B cell (primary cell): ENCODE measurements around the gene PTX3. TPM values are rescaled to one million over a fixed set of nuclear protein-coding genes. Genes with fewer than 3 reads are reported as not detected.

Experiments used
- ATAC-seq: fragments of 200-7000 bp; cut with Tn5 transposase; one replicate; pipeline ENCODE4 v1.10.0; 2021; ENCODE audit warnings: low read depth, mild to moderate bottlenecking, moderate number of reproducible peaks, moderate library complexity
- CTCF ChIA-PET: fragments of 350-600 bp; sonication (Branson Sonifier 250); formaldehyde crosslinking; loops from one replicate; lab custom pipeline; 2021; ENCODE audit warnings: antibody characterized with exemption, inconsistent platforms; lab: Charles Lee
- POLR2A ChIA-PET: fragments of 350-600 bp; sonication (Branson Sonifier 250); formaldehyde crosslinking; loops from one replicate; lab custom pipeline; 2021; ENCODE audit warnings: antibody characterized with exemption; lab: Charles Lee
- DNase-seq: peaks from one replicate; pipeline ENCODE4 v3.0.0; 2013
- H2AFZ ChIP-seq: 2 replicates; pipeline ENCODE4 v1.6.1; 2012; ENCODE audit warnings: mild to moderate bottlenecking, low read depth, low read length; ENCODE audit not compliant: insufficient read depth, poor library complexity, severe bottlenecking
- H3K27ac ChIP-seq, 2 donors: 1 replicate in 1 of 2; 2 replicates in 1 of 2; pipeline ENCODE4 v1.5.1; 2012 to 2013; ENCODE audit warnings: low read length in 2 of 2, mild to moderate bottlenecking in 2 of 2, moderate library complexity in 1 of 2
- H3K27me3 ChIP-seq, 4 experiments: fragments of 200-600 bp in 1 of 4; sonication (generic) in 1 of 4; replicated peaks in 1 of 4; 1 replicate in 2 of 4; 2 replicates in 2 of 4; pipeline versions ENCODE4 v1.6.1 to v1.7.0; 2013 to 2016; ENCODE audit warnings: low read length in 3 of 4, mild to moderate bottlenecking in 2 of 4, mixed read lengths in 1 of 4, moderate library complexity in 1 of 4; ENCODE audit not compliant: insufficient read depth in 4 of 4, control insufficient read depth in 3 of 4; ENCODE audit errors: control extremely low read depth in 1 of 4
- H3K36me3 ChIP-seq, 2 experiments: replicated peaks in 1 of 2; 1 replicate in 1 of 2; 2 replicates in 1 of 2; pipeline versions ENCODE4 v1.6.1 to v1.7.1; 2013; ENCODE audit warnings: low read length in 1 of 2; ENCODE audit not compliant: insufficient read depth in 2 of 2, control insufficient read depth in 1 of 2; ENCODE audit errors: control extremely low read depth in 1 of 2, extremely low read depth in 1 of 2
- H3K4me1 ChIP-seq, 2 donors: fragments of 200-600 bp in 1 of 2; sonication (generic) in 1 of 2; 1 replicate in 1 of 2; 2 replicates in 1 of 2; pipeline versions ENCODE4 v1.5.1 to v1.6.1; 2013 to 2017; ENCODE audit warnings: low read length in 2 of 2; ENCODE audit not compliant: control insufficient read depth in 2 of 2, insufficient read depth in 2 of 2
- H3K4me2 ChIP-seq: replicated peaks from 2 replicates; pipeline ENCODE3; 2012; ENCODE audit warnings: mild to moderate bottlenecking, low read depth, low read length; ENCODE audit not compliant: poor library complexity, severe bottlenecking
- H3K4me3 ChIP-seq, 5 experiments: fragments of 200-600 bp in 1 of 5; sonication (generic) in 1 of 5; 1 replicate in 3 of 5; 2 replicates in 2 of 5; pipeline versions ENCODE4 v1.5.1 to v1.7.0; 2011 to 2016; ENCODE audit warnings: low read length in 4 of 5, mild to moderate bottlenecking in 4 of 5, low read depth in 2 of 5, control low read depth in 1 of 5, moderate library complexity in 1 of 5; ENCODE audit not compliant: insufficient read depth in 1 of 5; ENCODE audit errors: control extremely low read depth in 1 of 5, extremely low read depth in 1 of 5
- H3K79me2 ChIP-seq: fragments of 200-600 bp; sonication (generic); one replicate; pipeline ENCODE4 v1.6.0; 2016; ENCODE audit warnings: low read length; ENCODE audit not compliant: control insufficient read depth, insufficient read depth
- H3K9ac ChIP-seq: fragments of 200-600 bp; sonication (generic); 2 replicates; pipeline ENCODE4 v1.6.1; 2017; ENCODE audit warnings: mild to moderate bottlenecking, low read length, moderate library complexity
- H3K9me3 ChIP-seq, 3 donors: one replicate each; pipeline versions ENCODE4 v1.6.1 to v1.7.1; 2013; ENCODE audit warnings: low read length in 2 of 3; ENCODE audit not compliant: control insufficient read depth in 2 of 3, insufficient read depth in 1 of 3; ENCODE audit errors: control extremely low read depth in 1 of 3
- H4K20me1 ChIP-seq: 2 replicates; pipeline ENCODE4 v1.6.0; 2012; ENCODE audit warnings: mild to moderate bottlenecking, low read length; ENCODE audit not compliant: insufficient read depth, control insufficient read depth, poor library complexity, severe bottlenecking
- H3K27ac Mint-ChIP-seq: one replicate; pipeline ENCODE4 v1.8.0; 2021; ENCODE audit warnings: mixed read lengths
- H3K27me3 Mint-ChIP-seq: one replicate; pipeline ENCODE4 v1.8.0; 2021; ENCODE audit warnings: mixed read lengths
- H3K4me1 Mint-ChIP-seq: one replicate; pipeline ENCODE4 v1.8.0; 2021; ENCODE audit warnings: mixed read lengths
- H3K4me3 Mint-ChIP-seq: one replicate; pipeline ENCODE4 v1.8.0; 2021; ENCODE audit warnings: mixed read lengths
- H3K9me3 Mint-ChIP-seq: one replicate; pipeline ENCODE4 v1.8.0; 2022; ENCODE audit warnings: mixed read lengths; ENCODE audit not compliant: insufficient read depth
- EZH2 ChIP-seq: IDR thresholded peaks from 2 replicates; pipeline ENCODE4 v1.6.1; 2012; ENCODE audit warnings: borderline replicate concordance, low read depth, mild to moderate bottlenecking, moderate library complexity, low read length; ENCODE audit not compliant: insufficient read depth, poor library complexity, severe bottlenecking
- WGBS: methylation state at CpG from one replicate; pipeline ENCODE4 v1.1.5; 2013; ENCODE audit warnings: missing lambda C conversion rate; ENCODE audit not compliant: insufficient coverage; 5-methylcytosine and 5-hydroxymethylcytosine counted together
- intact Hi-C: fragments of 100-400 bp; cut with micrococcal nuclease; formaldehyde crosslinking; loops from one replicate; pipeline ENCODE4 v1.10.0; 2022
- polyA plus RNA-seq: library from polyadenylated mRNA; depleted of rRNA; stranded (reverse); fragments of >200 nt; gene quantifications from 2 replicates; pipeline ENCODE4 v1.2.3, GENCODE V29; 2012
- total RNA-seq, 2 donors: library from RNA; stranded (reverse); fragments of 120-200 nt in 1 of 2; gene quantifications; 1 replicate in 1 of 2; 2 replicates in 1 of 2; pipeline versions ENCODE4 v1.2.3 to v1.2.4, GENCODE V29; 2013 to 2022
- TF ChIP-seq, protein P1 (sequence below): fragments of 200-600 bp; IDR thresholded peaks from one replicate; pipeline ENCODE4 v1.8.0; 2022; ENCODE audit warnings: antibody characterized with exemption, mild to moderate bottlenecking

Gene PTX3
- total and polyA plus RNA-seq, 2 donors (not counting 1 experiment from before 2014, with no cell fraction given): 0.37 to 0.40 TPM

GRCh38 chr3:157388976-157389375 is 47.7 kb upstream of the PTX3 start:
- H3K4me3 Mint-ChIP-seq: no peak overlapping the region
- H3K27me3 ChIP-seq: no peaks in the 10 kb centered on the region
- no peak overlapping the region for H2AFZ ChIP-seq
- peaks cover 0 to 7% (median 1%) of the 10 kb centered on the region in 3 donors for H3K9me3 ChIP-seq
- H3K9ac ChIP-seq: no peak overlapping the region
- H3K79me2 ChIP-seq: no peaks in the 10 kb centered on the region
- H3K27ac Mint-ChIP-seq: no peak overlapping the region
- TF ChIP-seq EZH2: no peak
- TF ChIP-seq, protein P1, sequence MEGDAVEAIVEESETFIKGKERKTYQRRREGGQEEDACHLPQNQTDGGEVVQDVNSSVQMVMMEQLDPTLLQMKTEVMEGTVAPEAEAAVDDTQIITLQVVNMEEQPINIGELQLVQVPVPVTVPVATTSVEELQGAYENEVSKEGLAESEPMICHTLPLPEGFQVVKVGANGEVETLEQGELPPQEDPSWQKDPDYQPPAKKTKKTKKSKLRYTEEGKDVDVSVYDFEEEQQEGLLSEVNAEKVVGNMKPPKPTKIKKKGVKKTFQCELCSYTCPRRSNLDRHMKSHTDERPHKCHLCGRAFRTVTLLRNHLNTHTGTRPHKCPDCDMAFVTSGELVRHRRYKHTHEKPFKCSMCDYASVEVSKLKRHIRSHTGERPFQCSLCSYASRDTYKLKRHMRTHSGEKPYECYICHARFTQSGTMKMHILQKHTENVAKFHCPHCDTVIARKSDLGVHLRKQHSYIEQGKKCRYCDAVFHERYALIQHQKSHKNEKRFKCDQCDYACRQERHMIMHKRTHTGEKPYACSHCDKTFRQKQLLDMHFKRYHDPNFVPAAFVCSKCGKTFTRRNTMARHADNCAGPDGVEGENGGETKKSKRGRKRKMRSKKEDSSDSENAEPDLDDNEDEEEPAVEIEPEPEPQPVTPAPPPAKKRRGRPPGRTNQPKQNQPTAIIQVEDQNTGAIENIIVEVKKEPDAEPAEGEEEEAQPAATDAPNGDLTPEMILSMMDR: no peak
- no peaks in the 10 kb centered on the region for H3K36me3 ChIP-seq
- no peaks in the 10 kb centered on the region for H3K27me3 Mint-ChIP-seq
- H4K20me1 ChIP-seq: no peaks in the 10 kb centered on the region
- intact Hi-C loops: no loop called here
- CTCF ChIA-PET: no interaction called here
- H3K4me3 ChIP-seq: no peak overlapping the region
- DNase-seq (no peak), ATAC-seq (no peak)
- no peak overlapping the region for H3K4me2 ChIP-seq
- H3K4me1 Mint-ChIP-seq: no peaks in the 10 kb centered on the region
- POLR2A ChIA-PET: no interaction called here
- H3K27ac ChIP-seq: no peak overlapping the region
- no peaks in the 10 kb centered on the region for H3K4me1 ChIP-seq
- peaks cover 6% of the 10 kb centered on the region for H3K9me3 Mint-ChIP-seq

GRCh38 chr3:157390713-157391515 is 45.7 kb upstream of the PTX3 start:
- Histone ChIP-seq H3K9me3 (peaks cover 0 to 7% (median 1%) of the 10 kb centered on the region in 3 donors), H3K4me3 (no peak overlapping the region), H3K27ac (no peak overlapping the region), H3K4me1 (no peaks in the 10 kb centered on the region), H2AFZ (no peak overlapping the region), H3K9ac (no peak overlapping the region), H4K20me1 (no peaks in the 10 kb centered on the region), H3K4me2 (no peak overlapping the region), H3K36me3 (no peaks in the 10 kb centered on the region), H3K79me2 (no peaks in the 10 kb centered on the region), H3K27me3 (no peaks in the 10 kb centered on the region)
- TF ChIP-seq EZH2: no peak
- TF ChIP-seq, protein P1: no peak
- ATAC-seq (no peak), DNase-seq (no peak)
- ChIA-PET CTCF (no interaction called here), POLR2A (no interaction called here)
- no peak overlapping the region for H3K4me3 Mint-ChIP-seq
- 91% methylated on average over 9 of the region's 9 CpGs for WGBS
- no peak overlapping the region for H3K27ac Mint-ChIP-seq
- peaks cover 8% of the 10 kb centered on the region for H3K9me3 Mint-ChIP-seq
- peaks cover 2% of the 10 kb centered on the region for H3K27me3 Mint-ChIP-seq
- intact Hi-C loops: no loop called here
- H3K4me1 Mint-ChIP-seq: no peaks in the 10 kb centered on the region
